ENCODE measurements around the gene CUL5.
"Not testable (repeated sequence)": the region's sequence is repeated elsewhere in the genome, so short reads cannot be mapped to it uniquely, and the experiment has no call there.

CUL5 gene

GRCh38 chr11:108025387-108026080 is 16.8 kb downstream of the CUL5 start:
- Histone ChIP-seq H3K4me3 (ENCODE audit: low read depth, low read length) (no peak overlapping the region), H4K8ac (ENCODE audit: low read depth, low read length) (no peak overlapping the region), H2BK120ac (ENCODE audit: insufficient read depth, low read length, poor library complexity) (no peak overlapping the region), H2AK5ac (ENCODE audit: low read length) (no peak overlapping the region), H3K23ac (ENCODE audit: low read length) (no peak overlapping the region), H3K27ac (ENCODE audit: low read depth, low read length) (peak overlapping the region; percentile 11), H3K14ac (ENCODE audit: low read length) (no peak overlapping the region), H4K91ac (ENCODE audit: low read depth, low read length) (no peak overlapping the region), H3K4ac (ENCODE audit: low read depth, low read length) (peak overlapping the region; percentile 67), H3K79me1 (ENCODE audit: low read length) (no peaks in the 10 kb centered on the region), H3K18ac (ENCODE audit: low read length) (no peak overlapping the region), H3K4me2 (ENCODE audit: low read length) (no peak overlapping the region), H2AFZ (ENCODE audit: insufficient read depth, low read length, poor library complexity) (no peak overlapping the region), H2BK12ac (ENCODE audit: low read length) (no peak overlapping the region), H3K27me3 (ENCODE audit: insufficient read depth, low read length) (no peaks in the 10 kb centered on the region), H2BK5ac (ENCODE audit: low read depth, low read length, poor library complexity) (no peak overlapping the region), H4K12ac (ENCODE audit: low read depth, low read length) (no peak overlapping the region), H3K4me1 (ENCODE audit: control insufficient read depth in 1 of 2, insufficient read depth in 2 of 2, low read length in 2 of 2) (no peaks in the 10 kb centered on the region), H3K9me3 (ENCODE audit: insufficient read depth, low read depth, low read length) (no peaks in the 10 kb centered on the region), H3K9ac (ENCODE audit: low read length) (no peak overlapping the region), H3K79me2 (ENCODE audit: control insufficient read depth, insufficient read depth, low read length, poor library complexity) (peaks cover 2% of the 10 kb centered on the region), H3K36me3 (ENCODE audit: control insufficient read depth in 1 of 2, insufficient read depth in 2 of 2, low read length in 2 of 2) (no peaks in the 10 kb centered on the region)
- no CpG with 5 or more reads among the region's 5 CpGs for WGBS (ENCODE audit: extremely low coverage, insufficient coverage, insufficient read length)
- DNase-seq: no peak

- Histone ChIP-seq H3K4me1 (ENCODE audit: control insufficient read depth in 1 of 2, insufficient read depth in 2 of 2, low read length in 2 of 2) (no peaks in the 10 kb centered on the region), H2BK120ac (ENCODE audit: insufficient read depth, low read length, poor library complexity) (no peak overlapping the region), H3K23ac (ENCODE audit: low read length) (no peak overlapping the region), H3K9me3 (ENCODE audit: insufficient read depth, low read depth, low read length) (no peaks in the 10 kb centered on the region), H3K9ac (ENCODE audit: low read length) (no peak overlapping the region), H3K79me1 (ENCODE audit: low read length) (no peaks in the 10 kb centered on the region), H2BK5ac (ENCODE audit: low read depth, low read length, poor library complexity) (no peak overlapping the region), H3K27ac (ENCODE audit: low read depth, low read length) (no peak overlapping the region), H2AK5ac (ENCODE audit: low read length) (no peak overlapping the region), H3K4me2 (ENCODE audit: low read length) (no peak overlapping the region), H3K14ac (ENCODE audit: low read length) (no peak overlapping the region), H3K18ac (ENCODE audit: low read length) (no peak overlapping the region), H3K4me3 (ENCODE audit: low read depth, low read length) (no peak overlapping the region), H3K36me3 (ENCODE audit: control insufficient read depth in 1 of 2, insufficient read depth in 2 of 2, low read length in 2 of 2) (no peaks in the 10 kb centered on the region), H4K8ac (ENCODE audit: low read depth, low read length) (no peak overlapping the region), H2AFZ (ENCODE audit: insufficient read depth, low read length, poor library complexity) (no peak overlapping the region), H3K27me3 (ENCODE audit: insufficient read depth, low read length) (no peaks in the 10 kb centered on the region), H2BK12ac (ENCODE audit: low read length) (no peak overlapping the region), H4K12ac (ENCODE audit: low read depth, low read length) (no peak overlapping the region), H3K79me2 (ENCODE audit: control insufficient read depth, insufficient read depth, low read length, poor library complexity) (peaks cover 2% of the 10 kb centered on the region), H4K91ac (ENCODE audit: low read depth, low read length) (no peak overlapping the region), H3K4ac (ENCODE audit: low read depth, low read length) (no peak overlapping the region)
- DNase-seq: peak in 1 of 2 donors; percentile 25
- WGBS (ENCODE audit: extremely low coverage, insufficient coverage, insufficient read length): no CpG with 5 or more reads among the region's 7 CpGs
These were observed 18.4 kb downstream of the CUL5 start for GRCh38 chr11:108027057-108027456.

- H2BK120ac ChIP-seq (ENCODE audit: insufficient read depth, low read length, poor library complexity); H3K79me2 ChIP-seq (ENCODE audit: control insufficient read depth, insufficient read depth, low read length, poor library complexity); H4K12ac ChIP-seq (ENCODE audit: low read depth, low read length); H3K14ac ChIP-seq (ENCODE audit: low read length); H3K27ac ChIP-seq (ENCODE audit: low read depth, low read length); H4K91ac ChIP-seq (ENCODE audit: low read depth, low read length); H3K4me3 ChIP-seq (ENCODE audit: low read depth, low read length); H2BK5ac ChIP-seq (ENCODE audit: low read depth, low read length, poor library complexity); H2AFZ ChIP-seq (ENCODE audit: insufficient read depth, low read length, poor library complexity); H3K9me3 ChIP-seq (ENCODE audit: insufficient read depth, low read depth, low read length); H3K79me1 ChIP-seq (ENCODE audit: low read length); DNase-seq; H3K27me3 ChIP-seq (ENCODE audit: insufficient read depth, low read length); H2BK12ac ChIP-seq (ENCODE audit: low read length); H3K9ac ChIP-seq (ENCODE audit: low read length); H3K4me2 ChIP-seq (ENCODE audit: low read length); H3K4me1 ChIP-seq (ENCODE audit: control insufficient read depth in 1 of 2, insufficient read depth in 2 of 2, low read length in 2 of 2); H2AK5ac ChIP-seq (ENCODE audit: low read length); H3K18ac ChIP-seq (ENCODE audit: low read length); H3K23ac ChIP-seq (ENCODE audit: low read length); H3K36me3 ChIP-seq (ENCODE audit: control insufficient read depth in 1 of 2, insufficient read depth in 2 of 2, low read length in 2 of 2); H4K8ac ChIP-seq (ENCODE audit: low read depth, low read length): not testable (repeated sequence)
- peak overlapping the region; percentile 75 for H3K4ac ChIP-seq (ENCODE audit: low read depth, low read length)
- no CpG with 5 or more reads among the region's 2 CpGs for WGBS (ENCODE audit: extremely low coverage, insufficient coverage, insufficient read length)
These were observed 20.2 kb downstream of the CUL5 start for GRCh38 chr11:108028822-108029441.

GRCh38 chr11:108031604-108032003 is 22.9 kb downstream of the CUL5 start:
- not testable (repeated sequence) for H2AK5ac ChIP-seq (ENCODE audit: low read length); H3K4ac ChIP-seq (ENCODE audit: low read depth, low read length); H4K8ac ChIP-seq (ENCODE audit: low read depth, low read length); H4K12ac ChIP-seq (ENCODE audit: low read depth, low read length); H3K27ac ChIP-seq (ENCODE audit: low read depth, low read length); H3K79me2 ChIP-seq (ENCODE audit: control insufficient read depth, insufficient read depth, low read length, poor library complexity); H3K9me3 ChIP-seq (ENCODE audit: insufficient read depth, low read depth, low read length); H3K9ac ChIP-seq (ENCODE audit: low read length); H3K79me1 ChIP-seq (ENCODE audit: low read length); DNase-seq; H3K14ac ChIP-seq (ENCODE audit: low read length); H3K36me3 ChIP-seq (ENCODE audit: control insufficient read depth in 1 of 2, insufficient read depth in 2 of 2, low read length in 2 of 2); H3K4me2 ChIP-seq (ENCODE audit: low read length); H2BK120ac ChIP-seq (ENCODE audit: insufficient read depth, low read length, poor library complexity); H4K91ac ChIP-seq (ENCODE audit: low read depth, low read length); H3K23ac ChIP-seq (ENCODE audit: low read length); H2BK5ac ChIP-seq (ENCODE audit: low read depth, low read length, poor library complexity); H3K27me3 ChIP-seq (ENCODE audit: insufficient read depth, low read length); H3K4me3 ChIP-seq (ENCODE audit: low read depth, low read length); H3K18ac ChIP-seq (ENCODE audit: low read length); H2AFZ ChIP-seq (ENCODE audit: insufficient read depth, low read length, poor library complexity); H2BK12ac ChIP-seq (ENCODE audit: low read length)
- peaks cover 6 to 13% of the 10 kb centered on the region in 2 experiments for H3K4me1 ChIP-seq (ENCODE audit: control insufficient read depth in 1 of 2, insufficient read depth in 2 of 2, low read length in 2 of 2)
- no CpG with 5 or more reads among the region's 2 CpGs for WGBS (ENCODE audit: extremely low coverage, insufficient coverage, insufficient read length)

Measured in trophoblast cell (in vitro differentiated cells and primary cell).